Measurements from ENCODE around the gene OPTC. TPM values are rescaled to one million over a fixed set of nuclear protein-coding genes. Genes with fewer than 3 reads are reported as not detected.

The OPTC gene
- total RNA-seq, 2 donors from 2014 or later, result 0.26 to 0.42 TPM

- H3K27ac ChIP-seq (ENCODE audit: low read depth, low read length), result no peak overlapping the region
- no peak for DNase-seq
- no peak overlapping the region for H3K4me3 Mint-ChIP-seq
- H3K4me1 Mint-ChIP-seq, result peaks cover 32% of the 10 kb centered on the region
- no peaks in the 10 kb centered on the region for H3K9me3 ChIP-seq (ENCODE audit: control insufficient read depth, low read length)
- 96 to 100% methylated on average over 2 to 3 of the region's 3 CpGs for WGBS, 2 experiments (ENCODE audit: insufficient coverage in 1 of 2, insufficient read length in 1 of 2)
- H3K27ac Mint-ChIP-seq, result no peak overlapping the region
- H3K9me3 Mint-ChIP-seq, result no peaks in the 10 kb centered on the region
- H3K36me3 ChIP-seq (ENCODE audit: control insufficient read depth, insufficient read depth, low read length), result no peaks in the 10 kb centered on the region
- peaks cover 6% of the 10 kb centered on the region for H3K4me1 ChIP-seq (ENCODE audit: control insufficient read depth, insufficient read depth, low read length)
- H3K27me3 Mint-ChIP-seq (ENCODE audit: insufficient read depth), result peaks cover 2% of the 10 kb centered on the region
- no peaks in the 10 kb centered on the region for H3K36me3 Mint-ChIP-seq (ENCODE audit: low read depth)
- H3K4me3 ChIP-seq (ENCODE audit: low read length), result no peak overlapping the region
- H3K27me3 ChIP-seq (ENCODE audit: control insufficient read depth, insufficient read depth, low read length, poor library complexity, severe bottlenecking), result no peaks in the 10 kb centered on the region
- no peak for TF ChIP-seq CTCF (conservative IDR thresholded peaks at IDR 0.05)
- no peak overlapping the region for H3K9ac ChIP-seq (ENCODE audit: extremely low read depth, low read length, poor library complexity, severe bottlenecking)
Measured at GRCh38 chr1:203477748-203478147, 16.2 kb upstream of the OPTC start.

GRCh38 chr1:203478231-203478630 lies 15.7 kb upstream of the OPTC start:
- 100% methylated on average over 1 to 3 of the region's 3 CpGs for WGBS, 2 experiments (ENCODE audit: insufficient coverage in 1 of 2, insufficient read length in 1 of 2)
- Mint-ChIP-seq H3K27ac (no peak overlapping the region), H3K36me3 (ENCODE audit: low read depth) (no peaks in the 10 kb centered on the region), H3K27me3 (ENCODE audit: insufficient read depth) (peaks cover 3% of the 10 kb centered on the region), H3K9me3 (no peaks in the 10 kb centered on the region), H3K4me1 (peaks cover 32% of the 10 kb centered on the region), H3K4me3 (no peak overlapping the region)
- H3K27me3 ChIP-seq (ENCODE audit: control insufficient read depth, insufficient read depth, low read length, poor library complexity, severe bottlenecking), result no peaks in the 10 kb centered on the region
- no peak for TF ChIP-seq CTCF (conservative IDR thresholded peaks at IDR 0.05)
- no peak overlapping the region for H3K4me3 ChIP-seq (ENCODE audit: low read length)
- DNase-seq, result no peak
- peaks cover 6% of the 10 kb centered on the region for H3K4me1 ChIP-seq (ENCODE audit: control insufficient read depth, insufficient read depth, low read length)
- H3K9ac ChIP-seq (ENCODE audit: extremely low read depth, low read length, poor library complexity, severe bottlenecking), result no peak overlapping the region
- H3K9me3 ChIP-seq (ENCODE audit: control insufficient read depth, low read length), result no peaks in the 10 kb centered on the region
- H3K36me3 ChIP-seq (ENCODE audit: control insufficient read depth, insufficient read depth, low read length), result no peaks in the 10 kb centered on the region
- H3K27ac ChIP-seq (ENCODE audit: low read depth, low read length), result no peak overlapping the region

- Histone ChIP-seq H3K9me3 (ENCODE audit: control insufficient read depth, low read length) (no peaks in the 10 kb centered on the region), H3K36me3 (ENCODE audit: control insufficient read depth, insufficient read depth, low read length) (no peaks in the 10 kb centered on the region), H3K4me3 (ENCODE audit: low read length) (no peak overlapping the region), H3K4me1 (ENCODE audit: control insufficient read depth, insufficient read depth, low read length) (peaks cover 6% of the 10 kb centered on the region), H3K9ac (ENCODE audit: extremely low read depth, low read length, poor library complexity, severe bottlenecking) (no peak overlapping the region), H3K27ac (ENCODE audit: low read depth, low read length) (no peak overlapping the region), H3K27me3 (ENCODE audit: control insufficient read depth, insufficient read depth, low read length, poor library complexity, severe bottlenecking) (no peaks in the 10 kb centered on the region)
- no peak overlapping the region for H3K4me3 Mint-ChIP-seq
- 84 to 93% methylated on average over 3 to 5 of the region's 5 CpGs for WGBS, 2 experiments (ENCODE audit: insufficient coverage in 1 of 2, insufficient read length in 1 of 2)
- no peak for TF ChIP-seq CTCF (conservative IDR thresholded peaks at IDR 0.05)
- peaks cover 4% of the 10 kb centered on the region for H3K27me3 Mint-ChIP-seq (ENCODE audit: insufficient read depth)
- peaks cover 32% of the 10 kb centered on the region for H3K4me1 Mint-ChIP-seq
- H3K36me3 Mint-ChIP-seq (ENCODE audit: low read depth), result no peaks in the 10 kb centered on the region
- H3K27ac Mint-ChIP-seq, result no peak overlapping the region
- H3K9me3 Mint-ChIP-seq, result no peaks in the 10 kb centered on the region
- DNase-seq, result no peak
Measured at GRCh38 chr1:203478986-203479385, 15.0 kb upstream of the OPTC start.
